Sigmoid colon (tissue), 4 donors: ENCODE results near the gene CBX6.

Experiments
- CTCF ChIP-seq, 4 experiments: fragments of 450-650 bp in 3 of 4; fragments of 200-600 bp in 1 of 4; IDR thresholded peaks; one replicate each; pipeline ENCODE4 v1.5.1; 2016 to 2019; ENCODE audit warnings: antibody characterized with exemption in 4 of 4, mild to moderate bottlenecking in 3 of 4, moderate library complexity in 2 of 4
- EP300 ChIP-seq, 4 donors: sonication (generic); formaldehyde crosslinking; IDR thresholded peaks; one replicate each; pipeline ENCODE4 v1.6.1; 2017; ENCODE audit warnings: antibody characterized with exemption in 4 of 4
- POLR2A ChIP-seq, 2 donors: fragments of 450-650 bp; IDR thresholded peaks; one replicate each; pipeline ENCODE4 v1.6.1; 2016; ENCODE audit warnings: antibody characterized with exemption in 2 of 2, mild to moderate bottlenecking in 2 of 2, moderate library complexity in 2 of 2
- POLR2AphosphoS5 ChIP-seq, 4 donors: sonication (generic); formaldehyde crosslinking; IDR thresholded peaks; one replicate each; pipeline ENCODE4 v1.6.1; 2017; ENCODE audit warnings: antibody characterized with exemption in 4 of 4

GRCh38 chr22:38866024-38866398, 6.0 kb downstream of the CBX6 start:
- no peak for TF ChIP-seq POLR2AphosphoS5 (IDR thresholded peaks at IDR 0.05)
- no peak for TF ChIP-seq CTCF (IDR thresholded peaks at IDR 0.05)
- TF ChIP-seq POLR2A (IDR thresholded peaks at IDR 0.05): no peak
- no peak for TF ChIP-seq EP300 (IDR thresholded peaks at IDR 0.05)
